Activated T-helper 9 cell treated with anti-CD3 and anti-CD28 coated beads, Interleukin-2, amount 50 U/mL, for 16 hours (primary cell): ENCODE measurements around the gene GLIS1.

Experiments used
- DNase-seq: peaks from one replicate; pipeline ENCODE4 v3.0.0-alpha.2; 2020; ENCODE audit warnings: low read depth

The GLIS1 gene

DNA sequence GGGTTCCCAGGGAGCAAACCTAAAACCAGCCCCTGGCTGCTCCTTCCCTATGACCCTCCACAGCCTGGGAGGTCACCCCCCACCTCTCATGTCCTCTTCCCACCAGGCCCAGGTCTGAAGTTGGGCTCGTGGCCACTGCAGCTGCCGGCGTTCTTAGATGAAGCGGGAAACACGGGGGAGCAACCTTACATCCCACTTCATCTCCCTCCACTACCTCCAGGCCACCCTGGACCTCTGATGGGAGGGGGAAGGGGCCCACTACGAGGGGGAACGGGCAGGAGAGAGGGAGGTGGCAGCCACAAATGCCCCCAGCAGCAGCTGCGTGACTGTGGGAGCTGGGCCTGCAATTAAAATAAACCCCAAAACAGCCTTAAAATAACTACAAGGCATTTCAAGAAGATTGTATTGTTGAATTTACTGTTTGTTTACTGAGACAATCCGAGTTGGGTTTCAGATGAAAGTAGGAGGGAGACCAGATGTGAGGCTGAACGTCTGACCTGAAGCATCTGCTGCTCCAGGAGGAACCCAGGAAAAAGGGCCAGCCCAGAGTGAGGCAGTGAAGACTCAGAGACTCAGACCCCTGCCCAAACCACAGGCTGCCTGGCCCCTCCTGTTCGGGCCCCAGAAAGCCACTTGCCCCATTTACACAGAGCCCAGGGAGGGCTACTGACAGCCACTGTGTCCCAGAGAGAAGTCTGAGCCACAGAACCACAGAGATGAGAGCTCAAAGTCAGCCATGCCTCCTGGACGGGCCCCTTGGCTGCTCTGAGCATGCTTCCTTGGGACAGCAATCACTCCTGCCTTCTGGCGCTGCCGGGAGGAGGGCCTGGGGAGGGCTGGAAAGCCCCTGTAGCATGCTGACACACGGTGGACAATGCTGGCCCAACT is 59.8 kb downstream of the GLIS1 start:
- DNase-seq, result no peak

DNA sequence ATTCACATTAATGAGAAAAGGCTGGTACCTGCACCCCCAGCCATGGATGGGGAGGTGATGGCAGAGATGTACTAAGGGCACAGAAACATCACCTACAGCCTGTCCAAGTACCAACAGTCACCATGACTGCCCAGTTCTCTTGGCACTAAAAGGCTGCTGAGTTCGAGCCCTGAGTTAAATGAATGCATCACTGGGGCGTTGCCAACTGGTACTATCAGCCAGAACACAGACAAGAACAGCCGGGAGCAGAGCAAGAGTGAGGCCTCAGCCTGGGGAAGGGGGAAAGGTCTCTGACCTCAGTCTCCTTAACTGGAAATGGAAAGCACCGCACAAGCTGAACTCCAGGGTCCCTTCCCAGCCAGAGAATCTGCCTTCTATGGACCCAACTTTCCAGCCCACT is 60.5 kb downstream of the GLIS1 start:
- DNase-seq, result no peak

DNA sequence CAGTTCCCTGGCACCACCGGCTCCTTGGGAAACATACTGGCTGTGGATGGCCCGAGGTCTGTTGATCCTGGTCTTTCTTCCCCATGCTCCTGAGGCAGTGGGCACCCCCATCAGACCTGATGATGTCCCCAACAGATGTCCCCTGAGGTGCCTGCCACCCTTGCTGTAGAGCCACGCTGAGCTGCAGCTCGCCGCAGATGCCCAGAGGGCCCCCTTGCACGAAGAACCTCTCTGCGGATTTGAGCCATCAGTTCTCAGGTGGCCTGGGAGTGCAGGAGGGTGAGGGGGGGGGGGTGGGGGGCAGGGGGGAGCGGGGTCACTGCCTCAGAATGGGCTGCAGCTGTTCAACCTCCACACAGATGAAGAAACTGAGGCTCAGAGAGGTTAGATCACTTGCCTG is 60.9 kb downstream of the GLIS1 start:
- DNase-seq, result no peak

DNA sequence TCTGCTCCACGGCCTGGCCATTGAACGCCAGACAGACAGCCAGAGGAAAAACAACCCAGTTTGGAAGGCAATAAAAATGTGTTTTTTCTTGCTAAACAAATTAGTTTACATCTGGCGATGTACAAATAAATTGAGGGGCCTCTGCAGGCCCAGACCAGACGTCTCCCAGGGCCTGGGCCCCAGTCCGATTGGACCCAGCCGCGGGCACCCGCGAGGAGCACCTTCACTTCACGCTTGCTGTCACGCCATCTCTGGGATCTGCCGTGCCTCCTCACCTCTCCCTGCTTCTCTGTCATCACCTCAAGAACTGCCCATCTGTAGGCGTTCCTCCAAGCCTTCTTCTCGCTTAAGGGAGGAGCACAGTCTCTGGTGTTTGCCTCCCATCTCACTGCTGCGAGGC is 61.5 kb downstream of the GLIS1 start:
- DNase-seq, result no peak

DNA sequence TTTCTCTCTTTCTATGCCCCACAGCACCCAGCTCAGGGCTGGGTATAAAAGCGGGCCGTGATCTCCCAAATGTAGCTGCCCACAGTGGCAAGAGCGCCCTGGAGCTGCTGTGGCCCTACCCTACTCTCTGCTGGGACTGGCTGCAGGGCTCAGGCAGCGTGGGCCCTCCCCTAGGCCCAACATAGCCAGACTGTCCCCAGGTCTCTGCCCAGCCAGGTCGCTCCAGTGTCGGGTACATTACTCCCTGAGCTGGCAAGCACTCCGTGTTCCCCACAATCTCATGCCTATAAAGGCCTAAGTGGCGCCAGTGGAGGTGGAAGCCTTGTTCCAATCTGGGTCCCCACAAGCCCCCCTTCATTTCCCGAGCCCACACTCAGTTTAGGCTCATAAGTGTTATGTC is 66.2 kb downstream of the GLIS1 start:
- no peak for DNase-seq

DNA sequence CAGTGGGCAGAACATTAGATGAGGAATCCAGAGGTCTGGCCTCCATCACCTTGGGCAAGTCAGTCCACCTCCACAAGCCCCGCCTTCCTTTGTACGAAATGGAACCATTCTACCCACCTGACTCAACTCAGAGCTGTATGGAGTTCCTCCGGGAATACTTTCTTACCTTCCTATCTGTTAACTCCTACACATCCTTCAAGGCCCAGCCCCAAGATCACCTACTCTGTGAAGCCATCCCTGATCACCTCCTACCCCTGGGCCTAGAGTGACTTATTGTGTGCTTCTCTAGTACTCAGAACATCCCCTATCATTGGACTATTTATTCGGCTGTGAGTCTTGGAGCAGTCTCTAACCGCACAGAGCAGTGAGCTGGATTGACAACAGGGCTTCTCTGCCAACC is 66.7 kb downstream of the GLIS1 start:
- no peak for DNase-seq

DNA sequence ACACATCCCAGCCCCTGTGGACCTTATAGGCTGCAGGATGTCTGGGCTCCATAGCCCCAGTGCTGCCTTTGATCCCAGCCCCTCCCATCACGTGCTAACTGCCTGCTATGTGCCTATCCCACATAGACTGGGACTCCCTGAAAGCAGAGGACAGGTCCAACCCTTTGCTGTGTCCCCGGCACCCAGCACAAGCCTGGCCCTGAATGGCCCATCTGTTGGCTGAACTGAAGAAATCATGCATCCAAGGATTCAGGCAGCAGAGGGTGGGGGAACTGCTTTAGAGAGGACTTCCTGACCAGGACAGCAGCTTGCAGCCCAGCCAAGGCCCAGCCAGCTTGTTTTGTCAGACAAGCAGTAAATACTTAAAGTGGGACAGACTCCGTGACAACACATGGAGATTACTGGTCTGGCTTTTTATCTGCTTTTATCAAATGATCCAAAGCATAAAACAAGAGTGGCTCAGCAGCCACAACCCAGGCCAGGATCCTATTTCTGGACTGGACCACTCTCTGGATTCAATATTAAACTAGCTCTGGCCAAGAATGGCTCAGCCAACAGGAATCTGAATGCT is 69.3 kb downstream of the GLIS1 start:
- DNase-seq, result no peak

DNA sequence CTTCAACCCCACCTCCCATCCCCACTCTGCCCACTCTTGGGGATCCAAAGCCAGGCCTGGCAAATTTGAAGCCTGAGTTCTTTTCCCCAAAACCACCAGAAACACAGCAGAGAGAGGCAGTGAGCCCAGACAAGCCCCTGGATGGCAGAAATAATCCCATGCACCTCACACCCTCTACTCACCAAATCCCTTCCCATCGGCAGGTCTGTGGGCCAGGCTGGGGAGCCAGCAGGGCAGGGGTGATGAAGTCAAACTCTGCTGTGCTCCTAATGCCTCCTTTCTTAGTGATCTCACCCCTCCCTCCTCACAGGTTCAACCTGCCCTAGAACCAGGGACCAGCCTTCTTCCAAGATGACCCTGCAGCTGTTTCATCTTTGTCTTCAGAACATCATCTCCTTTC is 72.4 kb downstream of the GLIS1 start:
- DNase-seq, result no peak

DNA sequence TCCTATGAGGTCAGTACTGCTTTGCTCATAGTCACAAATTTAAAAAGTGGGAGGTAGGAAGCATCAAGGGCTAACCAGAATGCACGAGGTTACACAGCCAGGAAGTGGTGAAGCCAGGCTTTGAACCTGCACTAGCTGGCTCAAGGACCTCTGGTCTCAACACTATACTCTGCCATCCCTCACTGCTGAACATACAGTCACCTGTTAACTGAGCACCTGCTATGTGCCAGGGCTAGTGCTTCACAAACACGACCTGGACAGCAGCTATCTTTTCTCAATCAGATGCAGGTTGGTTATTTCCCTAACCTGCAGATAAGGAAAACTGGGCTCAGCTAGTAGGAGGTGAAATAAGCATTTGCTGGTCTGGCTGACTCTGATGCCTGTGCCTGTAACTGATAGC is 73.0 kb downstream of the GLIS1 start:
- DNase-seq, result no peak

DNA sequence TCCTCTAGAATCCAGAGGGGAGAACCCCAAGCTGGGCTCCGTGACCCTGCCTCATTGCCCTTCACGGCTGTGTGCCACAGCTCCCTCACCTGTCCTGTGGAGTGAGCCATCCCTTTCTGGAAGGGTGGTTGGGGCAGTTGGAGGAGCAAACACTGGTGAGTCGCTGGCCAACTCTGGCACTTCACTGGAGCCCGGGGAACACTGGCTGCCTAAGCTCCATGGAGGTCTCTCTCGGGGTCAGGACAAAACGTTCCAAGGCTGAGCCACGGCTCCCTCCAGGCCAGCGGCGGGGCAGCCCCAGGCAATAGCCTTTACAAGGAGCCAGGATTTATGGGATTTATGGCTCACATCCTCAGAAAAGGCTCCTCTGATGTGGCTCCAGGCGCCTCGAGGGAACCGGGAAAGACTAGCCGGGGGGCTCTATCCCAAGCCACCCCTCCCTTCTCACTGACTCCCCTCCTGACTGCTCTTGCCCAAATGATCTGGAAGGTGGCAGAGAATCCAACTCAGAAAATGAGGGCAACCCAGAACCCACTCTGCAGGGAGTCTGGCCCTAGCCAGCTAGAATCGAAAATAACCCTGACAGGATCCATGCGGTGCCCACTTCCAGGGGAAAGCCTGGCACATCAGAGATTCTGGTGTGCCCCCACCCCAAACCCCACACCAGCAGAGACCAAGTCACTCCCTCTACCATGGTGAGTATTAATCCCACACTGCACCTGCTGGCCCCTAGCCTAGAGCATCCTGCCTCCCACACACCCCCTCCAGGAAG is 75.2 kb downstream of the GLIS1 start:
- DNase-seq, result no peak

DNA sequence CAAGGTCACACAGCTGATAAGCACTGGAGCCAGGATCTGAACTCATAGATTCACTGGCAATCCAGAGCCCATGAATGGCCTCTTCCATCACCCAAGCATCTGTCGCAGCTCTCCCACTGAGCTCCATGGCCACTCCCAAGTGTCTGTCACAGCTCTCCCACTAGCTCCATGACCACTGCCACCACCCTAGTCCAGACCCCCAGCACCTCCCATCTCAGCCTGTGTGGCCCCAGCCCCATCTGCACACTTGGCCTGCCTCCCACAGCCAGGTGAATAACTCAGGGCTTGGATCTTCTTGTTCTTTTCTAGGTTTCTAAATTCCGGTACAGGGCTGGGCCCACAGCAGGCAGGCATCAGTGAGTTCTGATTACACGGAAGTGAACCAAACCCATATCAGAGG is 76.0 kb downstream of the GLIS1 start:
- DNase-seq, result no peak

DNA sequence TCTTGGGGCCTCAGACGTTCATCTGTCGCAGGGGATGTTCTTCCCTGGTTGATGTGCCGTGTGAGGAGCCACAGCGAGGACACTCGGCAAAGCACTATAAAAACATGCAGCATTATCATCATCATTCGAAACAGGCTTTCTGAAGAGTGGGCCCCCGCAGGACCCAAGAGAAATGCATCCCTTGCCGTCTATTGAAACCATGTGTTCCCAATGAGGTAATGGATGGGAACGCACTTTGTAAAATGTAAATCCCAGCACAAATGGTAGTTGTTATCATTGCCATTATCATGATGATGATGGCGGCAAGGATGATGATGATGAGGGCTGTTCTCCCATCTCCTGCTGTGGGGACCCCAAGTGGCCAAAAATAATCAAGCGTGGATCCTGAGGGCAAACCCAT is 76.8 kb downstream of the GLIS1 start:
- no peak for DNase-seq

DNA sequence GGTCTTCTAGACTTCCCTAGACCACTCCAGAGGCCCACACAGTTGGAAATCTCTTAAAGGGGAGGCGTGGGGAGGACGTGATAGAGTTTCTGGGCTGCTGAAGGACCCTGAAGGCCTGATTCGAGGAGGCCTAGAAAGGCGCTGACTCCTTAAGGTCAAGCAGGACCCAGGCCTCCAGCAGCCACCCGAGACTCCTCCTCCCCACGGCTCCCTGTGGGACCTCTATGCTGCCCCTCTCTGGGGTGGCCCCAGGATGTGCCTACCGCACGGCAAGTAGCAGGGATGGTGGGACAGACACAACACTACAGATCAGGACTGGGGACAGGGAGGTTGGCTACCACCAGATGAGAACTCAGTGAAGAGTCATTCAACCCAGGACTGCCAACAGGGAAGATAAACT is 77.5 kb downstream of the GLIS1 start:
- no peak for DNase-seq

DNA sequence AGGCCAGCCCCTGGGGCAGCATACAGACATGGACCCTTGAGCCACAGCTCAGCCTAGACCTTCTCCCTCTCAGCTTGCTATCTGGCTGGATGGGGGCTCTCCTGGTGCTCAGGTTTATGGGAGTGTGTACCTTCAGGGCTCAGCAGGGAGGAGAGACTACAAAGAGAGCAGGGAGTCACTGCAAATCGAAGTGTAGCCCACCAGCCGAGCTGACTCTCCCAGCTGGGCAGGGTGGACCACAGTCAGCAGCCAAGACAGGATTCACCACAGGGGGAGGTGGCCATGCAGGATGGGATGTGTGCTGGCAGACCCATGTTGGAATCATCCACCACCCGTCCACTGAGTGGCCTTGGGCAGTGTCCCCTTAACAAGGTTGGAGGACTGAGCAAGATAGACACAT is 78.3 kb downstream of the GLIS1 start:
- no peak for DNase-seq

DNA sequence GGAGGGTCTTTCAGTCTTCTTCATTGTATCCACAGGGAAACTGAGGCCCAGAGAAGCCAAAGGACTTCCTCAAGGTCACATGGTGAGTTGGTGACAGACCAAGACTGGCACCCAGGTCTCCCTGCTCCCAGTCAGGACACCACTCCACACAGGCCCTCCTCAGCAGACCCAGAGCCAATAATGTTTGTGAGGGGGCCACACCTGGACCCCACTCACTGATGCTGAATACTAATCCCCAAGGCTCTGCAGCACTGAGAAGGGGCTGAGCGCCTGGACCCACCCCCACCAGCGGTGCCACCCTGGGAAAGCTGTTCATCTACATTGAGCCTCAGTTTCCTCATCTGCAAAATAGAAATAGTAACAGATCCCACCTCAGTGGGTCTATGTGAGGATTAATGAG is 79.5 kb downstream of the GLIS1 start:
- DNase-seq, result no peak

DNA sequence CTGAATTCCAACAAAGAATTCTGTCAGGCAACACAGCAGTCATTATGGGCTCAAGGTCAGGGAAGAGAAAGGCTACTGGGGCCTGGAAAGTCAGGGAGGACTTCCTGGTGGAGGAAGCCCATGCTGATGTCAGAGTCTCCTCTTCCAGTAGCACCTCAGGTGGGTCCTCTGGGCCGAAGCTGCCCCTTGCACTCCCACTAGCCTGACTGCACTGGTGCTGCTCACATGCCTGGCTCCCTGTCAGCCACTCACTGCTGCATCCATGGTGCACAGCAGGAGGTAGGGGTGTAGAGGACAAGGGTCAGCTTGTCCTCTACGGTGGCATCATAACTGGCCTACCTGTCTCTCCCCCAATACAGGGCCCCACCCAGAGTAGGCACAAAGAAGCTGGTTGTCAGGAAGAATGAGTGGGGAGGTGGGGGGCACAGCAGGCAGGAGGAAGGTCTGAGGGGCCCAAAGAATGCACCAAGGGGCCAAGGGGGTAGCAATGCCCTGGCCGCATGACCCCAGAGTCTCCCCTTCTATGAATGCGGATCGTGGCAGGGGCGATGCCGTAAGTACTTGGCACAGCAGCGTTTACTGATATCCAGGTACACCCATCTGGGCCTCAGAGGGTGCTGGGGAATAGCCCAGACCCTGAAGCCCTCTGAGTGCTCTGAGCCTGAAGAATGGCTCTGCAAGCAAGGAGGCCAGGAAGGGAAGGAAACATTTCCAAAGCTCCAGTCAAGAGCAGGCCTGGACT is 80.3 kb downstream of the GLIS1 start:
- no peak for DNase-seq

DNA sequence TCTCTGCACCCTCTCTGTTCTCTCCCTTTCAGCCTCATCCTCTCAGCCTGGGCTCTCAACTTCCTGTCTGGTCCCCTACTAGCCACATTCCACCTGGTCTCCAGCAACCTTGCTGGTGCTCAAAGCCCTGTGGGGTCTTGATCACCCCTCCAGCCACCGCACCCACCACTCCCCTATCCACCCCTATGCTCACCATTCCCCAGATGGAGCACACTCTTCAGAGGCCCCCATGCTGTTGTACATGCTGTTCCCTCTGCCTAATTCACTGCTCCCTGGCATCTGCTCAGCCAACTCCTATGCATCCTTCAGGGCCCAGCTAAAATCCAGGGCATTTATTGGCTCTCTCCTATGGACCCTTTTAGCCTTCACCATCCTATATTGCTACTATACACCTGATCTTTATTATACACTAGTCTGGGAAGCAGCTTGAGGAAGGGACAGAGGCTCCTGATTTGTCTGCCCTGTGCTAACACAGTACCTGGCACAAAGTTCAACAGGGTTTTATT is 81.0 kb downstream of the GLIS1 start:
- DNase-seq, result no peak

DNA sequence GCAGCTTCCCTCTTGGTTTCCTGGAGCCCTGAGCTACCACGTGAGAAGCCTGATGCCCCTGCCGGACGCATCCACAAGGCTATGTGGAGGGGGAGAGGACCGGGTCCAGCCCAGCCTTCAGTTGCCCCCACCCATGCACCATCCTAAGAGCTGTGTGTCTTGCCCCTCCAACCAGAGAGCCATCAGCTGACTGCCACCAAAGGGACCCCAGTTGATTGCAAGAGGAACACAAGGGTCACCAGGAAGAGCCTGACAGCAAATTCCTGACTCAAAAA is 81.5 kb downstream of the GLIS1 start:
- no peak for DNase-seq

DNA sequence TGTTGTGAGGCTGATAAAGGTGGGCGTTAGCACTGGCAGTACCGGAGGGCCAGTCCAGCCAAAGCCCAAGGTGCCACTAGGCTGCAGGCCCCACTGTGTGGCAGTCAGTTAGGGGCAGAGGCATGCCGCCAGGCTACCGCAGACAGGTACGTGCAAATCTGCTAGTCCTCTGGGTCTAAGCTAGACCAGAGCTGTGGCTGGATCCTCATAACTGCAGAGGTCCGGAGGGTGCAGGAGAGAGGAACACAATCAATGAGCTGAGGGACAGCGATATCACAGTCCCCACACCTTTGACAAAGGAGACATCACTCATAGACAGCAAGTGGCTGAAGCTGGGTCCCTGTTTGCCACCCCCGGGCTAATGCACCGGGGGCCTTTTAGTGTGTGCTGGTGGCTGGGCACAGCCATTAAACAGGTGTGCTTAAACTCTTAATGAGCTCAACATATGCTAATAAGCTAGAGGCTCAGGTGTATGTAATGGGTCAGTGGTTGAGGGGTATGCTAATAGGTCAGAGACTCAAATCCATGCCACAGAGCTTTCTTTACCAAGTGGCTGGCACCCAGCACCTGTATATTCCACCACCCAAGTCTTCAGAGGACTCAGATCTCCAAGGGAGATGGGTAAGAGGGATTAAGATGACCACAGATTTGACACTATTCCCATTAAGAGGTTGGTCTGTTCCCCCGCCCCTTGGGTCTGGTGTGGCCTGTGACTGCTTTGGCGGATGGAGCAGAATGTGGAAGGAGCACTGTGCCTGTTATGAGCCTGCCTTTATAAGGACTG is 82.0 kb downstream of the GLIS1 start:
- no peak for DNase-seq

DNA sequence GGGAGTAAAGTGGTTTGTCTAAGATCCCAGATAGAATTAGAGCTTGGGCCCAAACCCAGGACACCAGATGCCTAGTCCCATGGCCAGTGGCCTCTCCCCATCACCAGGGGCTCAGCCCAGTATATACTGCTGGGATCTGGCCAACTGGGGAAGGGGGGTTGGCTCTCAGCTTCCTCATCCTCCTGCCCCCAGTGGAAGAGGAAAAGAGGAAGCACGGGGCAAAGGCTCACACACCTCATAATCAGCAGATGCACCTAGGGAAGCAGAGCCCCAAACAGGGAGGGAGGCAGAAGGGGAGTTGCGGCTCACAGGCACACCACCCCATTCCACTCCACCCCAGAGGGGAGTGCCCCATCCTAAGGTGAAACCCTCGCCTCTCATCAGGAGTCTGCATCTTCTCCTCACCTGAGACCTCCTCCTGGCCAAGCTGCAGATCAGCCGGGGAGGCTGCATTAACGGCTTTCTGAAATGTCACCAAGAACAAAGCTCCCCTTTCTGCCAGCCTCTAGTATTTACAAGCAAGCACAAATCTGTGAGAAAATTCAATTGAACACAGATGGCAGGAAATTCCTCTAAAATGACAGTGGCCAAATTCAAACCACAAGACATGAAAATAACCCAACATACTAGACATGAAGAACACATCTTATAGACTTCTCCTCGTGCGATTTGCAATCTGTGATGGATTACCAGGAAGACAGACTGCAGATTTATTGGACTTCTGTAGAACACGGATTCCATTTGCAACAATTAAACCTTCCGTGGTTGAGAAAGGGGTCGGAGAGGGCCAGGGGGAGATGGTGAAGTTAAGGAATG is 82.8 kb downstream of the GLIS1 start:
- no peak for DNase-seq
